ENCODE results near the gene CCDC97.

DNA sequence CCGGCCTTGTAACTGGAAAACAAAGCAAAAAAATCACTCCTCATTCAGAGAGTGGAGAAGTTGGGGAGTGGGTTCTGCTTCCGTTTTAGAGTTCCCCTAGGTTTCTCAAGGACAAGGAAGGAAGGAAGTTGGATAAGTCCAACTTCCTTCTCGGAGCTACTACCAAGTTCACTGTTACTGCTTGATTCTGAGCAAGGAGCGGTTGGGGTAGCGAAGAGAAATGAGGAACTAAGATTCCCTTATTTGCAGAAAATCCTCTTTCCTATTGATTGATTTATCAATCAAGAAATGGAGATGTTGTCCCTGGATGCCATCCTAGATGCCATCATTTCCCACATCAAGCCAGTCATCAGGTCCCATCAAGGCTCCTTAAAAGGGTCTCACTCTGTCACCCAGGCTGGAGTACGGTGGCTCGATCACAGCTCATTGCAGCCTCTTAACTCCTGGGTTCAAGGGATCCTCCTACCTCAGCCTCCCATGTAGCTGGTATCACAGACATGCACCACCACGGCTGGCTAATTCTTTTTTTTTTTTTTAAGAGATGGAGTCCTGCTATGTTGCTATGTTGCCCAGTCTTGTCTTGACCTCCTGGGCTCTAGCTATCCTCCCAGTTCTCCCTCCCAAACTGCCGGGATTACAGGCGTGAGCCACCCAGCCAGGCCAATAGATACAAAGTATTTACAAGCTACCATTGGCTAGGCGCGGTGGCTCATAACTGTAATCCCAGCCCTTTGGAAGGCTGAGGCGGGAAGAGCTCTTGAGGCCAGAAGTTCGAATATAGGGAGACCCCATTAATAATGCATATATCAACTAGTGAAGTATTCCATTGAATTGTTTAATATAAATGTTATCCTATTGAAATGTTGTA, 54.8 kb downstream of the CCDC97 start:
- no peak for TF ChIP-seq POLR2A (IDR thresholded peaks at IDR 0.05)
- TF ChIP-seq, protein P1, sequence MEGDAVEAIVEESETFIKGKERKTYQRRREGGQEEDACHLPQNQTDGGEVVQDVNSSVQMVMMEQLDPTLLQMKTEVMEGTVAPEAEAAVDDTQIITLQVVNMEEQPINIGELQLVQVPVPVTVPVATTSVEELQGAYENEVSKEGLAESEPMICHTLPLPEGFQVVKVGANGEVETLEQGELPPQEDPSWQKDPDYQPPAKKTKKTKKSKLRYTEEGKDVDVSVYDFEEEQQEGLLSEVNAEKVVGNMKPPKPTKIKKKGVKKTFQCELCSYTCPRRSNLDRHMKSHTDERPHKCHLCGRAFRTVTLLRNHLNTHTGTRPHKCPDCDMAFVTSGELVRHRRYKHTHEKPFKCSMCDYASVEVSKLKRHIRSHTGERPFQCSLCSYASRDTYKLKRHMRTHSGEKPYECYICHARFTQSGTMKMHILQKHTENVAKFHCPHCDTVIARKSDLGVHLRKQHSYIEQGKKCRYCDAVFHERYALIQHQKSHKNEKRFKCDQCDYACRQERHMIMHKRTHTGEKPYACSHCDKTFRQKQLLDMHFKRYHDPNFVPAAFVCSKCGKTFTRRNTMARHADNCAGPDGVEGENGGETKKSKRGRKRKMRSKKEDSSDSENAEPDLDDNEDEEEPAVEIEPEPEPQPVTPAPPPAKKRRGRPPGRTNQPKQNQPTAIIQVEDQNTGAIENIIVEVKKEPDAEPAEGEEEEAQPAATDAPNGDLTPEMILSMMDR (IDR thresholded peaks at IDR 0.05) = no peak
